Measurements from ENCODE around the gene TGFBR1.

The TGFBR1 gene

DNA sequence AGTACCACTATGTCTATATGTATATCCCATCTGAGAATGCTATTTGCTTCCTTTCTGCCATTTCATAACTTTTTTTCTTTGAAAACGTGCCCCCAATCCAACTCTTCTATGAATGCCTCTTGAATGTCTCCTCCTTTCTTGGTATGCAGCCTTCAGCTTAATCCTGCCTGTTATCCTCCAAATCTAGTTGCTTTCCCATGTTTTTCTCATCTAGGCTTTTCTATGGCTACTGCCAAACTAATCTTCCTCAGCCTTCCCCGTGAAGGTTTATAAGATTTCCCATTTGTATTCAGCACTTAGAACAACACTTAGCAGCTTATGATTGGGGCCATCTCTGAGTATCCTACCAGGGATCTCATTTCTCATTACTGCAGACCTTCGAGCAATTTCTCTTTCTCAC, 2.5 kb downstream of the TGFBR1 start:
- DNase-seq (ENCODE audit: low read depth, low spot score), result no peak

DNA sequence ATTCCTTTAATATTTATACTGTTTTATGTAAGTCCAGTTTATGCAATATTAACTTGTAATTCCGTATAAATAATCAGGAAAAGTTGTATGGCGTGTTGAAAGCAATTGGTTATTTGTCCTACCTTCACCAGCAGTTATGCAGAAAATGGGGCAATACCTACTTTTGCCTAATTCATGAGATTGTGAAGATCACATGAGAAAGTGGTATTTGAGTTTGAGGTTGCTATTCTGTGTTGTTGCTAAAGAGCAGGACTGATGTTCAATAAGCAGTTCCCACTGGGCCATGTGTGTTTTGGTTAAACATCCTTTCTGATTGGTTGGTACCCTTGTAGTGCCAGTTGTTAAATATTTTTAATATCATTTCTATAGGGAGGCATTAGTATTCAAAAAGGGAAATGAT, 3.2 kb downstream of the TGFBR1 start:
- DNase-seq (ENCODE audit: low read depth, low spot score), result no peak

DNA sequence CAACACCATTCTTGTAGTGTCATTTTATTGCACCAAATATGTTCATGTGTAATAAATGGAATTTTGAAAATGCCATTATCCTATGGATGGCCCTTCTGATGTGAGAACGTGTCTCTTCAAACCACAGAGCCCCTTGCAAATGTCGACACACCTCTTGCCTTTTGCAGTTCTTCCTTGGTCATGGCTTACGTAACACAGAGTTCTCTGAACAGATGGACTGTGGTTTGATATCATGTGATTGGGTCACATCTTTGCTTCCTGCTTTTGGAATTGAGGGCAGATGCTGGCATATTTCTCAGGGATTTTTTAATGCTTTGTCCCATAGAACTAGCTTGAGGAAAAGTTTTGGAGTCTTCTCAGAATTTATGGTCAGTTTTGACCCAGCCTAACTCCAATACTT, 4.6 kb downstream of the TGFBR1 start:
- DNase-seq (ENCODE audit: low read depth, low spot score), result no peak

DNA sequence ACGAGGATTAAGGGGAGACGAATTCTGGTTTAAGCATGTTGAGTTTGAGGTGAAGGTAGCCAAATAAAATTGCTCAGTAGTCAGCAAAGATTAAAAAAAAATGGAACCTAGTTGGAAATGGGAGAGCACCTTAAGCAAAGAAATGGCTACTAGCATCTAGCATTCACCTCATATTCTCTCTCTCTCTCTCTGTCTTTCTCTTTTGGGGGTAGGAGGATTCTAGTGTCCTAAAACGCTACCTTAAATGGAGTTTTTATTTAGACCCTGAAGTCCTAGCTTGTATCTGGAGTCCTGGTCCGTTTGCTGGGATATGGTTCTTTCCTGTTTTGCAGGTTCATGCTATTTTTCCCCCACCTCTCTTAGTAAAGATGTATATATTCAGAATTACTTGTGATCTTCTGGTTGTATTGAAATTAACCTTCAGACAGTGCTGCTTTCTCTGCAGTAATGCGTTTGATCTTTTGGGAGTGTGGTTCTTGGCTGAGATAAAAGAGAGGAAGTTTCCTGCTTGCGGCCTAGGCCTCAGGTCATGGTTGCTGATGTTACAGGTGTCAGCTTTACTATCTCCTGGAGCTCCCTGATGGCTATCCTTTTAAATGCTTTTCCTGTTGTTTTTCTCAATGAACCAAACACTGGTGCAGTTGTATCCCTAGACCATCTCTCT, 8.0 kb downstream of the TGFBR1 start:
- peak; percentile 43 for DNase-seq (ENCODE audit: low read depth, low spot score)

DNA sequence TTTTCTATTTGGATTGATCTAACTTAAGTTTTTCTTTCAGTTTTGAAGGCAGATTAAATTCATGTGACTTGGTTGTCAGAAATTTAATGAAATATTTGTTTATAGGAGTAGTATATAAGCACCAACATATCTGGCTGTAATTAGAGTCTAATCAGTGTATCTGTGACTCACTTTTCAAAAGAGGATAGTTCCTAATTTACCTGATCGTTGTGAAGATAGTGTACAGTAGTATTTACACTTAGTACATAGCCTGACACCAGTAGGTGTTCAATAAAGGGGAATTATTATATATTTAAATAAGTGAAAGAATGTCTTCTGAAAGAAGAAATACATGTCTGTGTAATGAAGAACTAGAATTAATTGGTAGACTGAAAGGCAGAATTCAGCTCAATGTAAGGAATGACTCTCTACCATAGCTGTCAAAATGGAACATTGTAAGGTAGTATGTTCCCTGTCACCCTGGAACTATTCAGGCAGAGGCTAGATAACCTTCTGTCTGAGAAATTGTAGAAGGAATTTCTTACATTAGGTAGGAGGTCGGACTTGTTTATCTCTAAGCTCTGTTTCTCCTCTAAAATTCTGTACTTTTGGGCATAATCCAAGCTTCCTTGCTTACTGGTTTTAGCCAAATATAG, 8.6 kb downstream of the TGFBR1 start:
- DNase-seq (ENCODE audit: low read depth, low spot score), result no peak

DNA sequence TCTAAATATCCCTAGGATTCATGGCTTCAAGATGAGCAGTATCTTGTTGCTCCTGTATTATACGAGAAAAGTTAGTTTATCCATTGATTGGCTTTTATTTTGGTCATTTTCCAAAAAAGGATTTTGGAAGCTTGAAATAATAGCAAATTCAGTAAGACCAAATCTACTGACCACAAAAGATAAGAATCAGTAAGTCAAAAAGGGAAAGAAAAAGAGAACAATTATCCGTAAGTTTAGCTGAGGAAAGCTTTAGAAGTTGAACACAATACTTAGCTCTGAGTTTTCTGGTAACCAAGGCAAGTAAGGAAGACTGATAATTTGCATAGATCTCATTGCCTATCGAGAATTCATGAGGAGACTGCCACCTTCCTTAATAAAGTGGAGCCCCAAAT, 9.1 kb downstream of the TGFBR1 start:
- no peak for DNase-seq (ENCODE audit: low read depth, low spot score)

DNA sequence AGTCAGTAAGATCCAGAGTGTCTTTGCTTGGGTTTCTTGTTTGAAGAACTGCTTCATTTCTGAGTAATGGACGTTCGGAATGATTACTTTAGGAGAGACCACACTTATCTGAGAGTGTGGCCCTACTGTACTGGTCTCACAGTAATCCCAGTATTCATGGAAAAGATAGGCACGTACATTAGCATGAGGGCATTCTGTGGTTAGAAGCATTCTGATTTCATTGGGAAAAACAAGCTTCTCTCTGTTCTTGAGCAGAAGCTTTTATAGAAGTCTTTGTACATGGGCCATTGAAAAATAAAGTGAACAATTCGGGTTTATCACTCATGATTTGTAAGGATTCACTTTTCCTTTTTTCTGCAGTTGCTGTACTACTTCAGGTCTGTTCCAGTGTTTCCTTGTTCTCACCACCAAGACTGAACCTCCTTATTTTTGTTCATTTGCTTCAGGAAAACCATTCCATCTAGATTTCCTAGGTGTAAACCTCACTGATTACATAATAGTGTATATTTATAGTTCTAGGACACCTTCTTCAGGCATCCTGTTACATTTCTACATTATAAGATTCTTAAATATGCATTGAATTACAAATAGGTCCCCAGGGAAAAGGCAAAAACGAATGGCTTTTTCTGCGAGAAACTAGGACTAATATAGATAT, 10.1 kb downstream of the TGFBR1 start:
- no peak for DNase-seq (ENCODE audit: low read depth, low spot score)

DNA sequence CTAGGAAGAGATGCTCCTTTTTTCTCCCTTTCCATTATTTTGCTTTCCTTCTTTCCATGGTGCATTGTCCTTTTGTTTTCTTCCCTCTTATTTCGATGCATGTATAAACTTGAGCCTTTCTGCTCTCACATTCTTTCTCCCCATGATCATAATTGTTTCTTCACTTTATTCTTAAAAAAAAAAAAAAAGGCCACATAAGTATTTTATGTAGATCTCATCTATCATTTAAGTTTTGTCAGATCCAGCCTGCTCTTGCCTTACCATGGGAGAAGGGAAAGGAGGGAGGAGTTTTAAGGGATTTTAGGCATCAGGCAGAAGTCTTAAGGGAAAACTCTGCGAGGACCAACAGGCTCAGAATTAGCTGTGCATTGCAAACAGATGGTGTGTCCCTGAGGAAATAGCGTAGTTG, 11.1 kb downstream of the TGFBR1 start:
- DNase-seq (ENCODE audit: low read depth, low spot score), result no peak

DNA sequence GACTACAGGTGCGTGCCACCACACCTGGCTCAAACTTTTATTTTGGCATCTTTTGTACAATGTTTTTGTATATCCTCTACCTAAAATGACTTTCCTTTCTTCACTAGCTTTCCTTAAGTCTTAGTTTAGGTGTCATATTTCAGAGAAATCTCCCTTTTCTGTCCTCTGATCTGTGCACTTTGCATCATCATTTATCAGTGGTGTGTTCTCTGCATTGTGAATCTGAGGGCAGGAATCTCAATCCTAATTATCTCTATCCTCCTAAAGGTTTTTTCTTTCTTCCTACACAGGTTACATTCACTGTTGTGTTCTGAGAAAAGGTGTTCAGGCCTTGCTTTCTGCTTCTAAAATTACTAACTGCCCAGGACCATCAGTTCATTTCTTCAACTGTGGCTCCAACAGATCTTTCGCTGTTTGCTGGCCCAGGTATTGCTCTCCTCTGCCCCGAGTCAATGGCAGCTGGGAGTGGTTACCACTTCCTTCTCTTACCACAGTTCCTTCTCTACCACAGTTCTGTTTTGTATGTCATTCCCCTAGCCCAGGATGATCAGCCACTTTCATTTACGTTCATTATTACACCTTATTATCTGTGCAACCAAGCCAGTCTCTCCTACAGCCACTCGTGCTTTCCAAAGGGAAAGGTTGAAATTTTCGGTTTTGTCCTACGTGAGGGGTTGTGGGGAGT, 14.0 kb downstream of the TGFBR1 start:
- no peak for DNase-seq (ENCODE audit: low read depth, low spot score)

DNA sequence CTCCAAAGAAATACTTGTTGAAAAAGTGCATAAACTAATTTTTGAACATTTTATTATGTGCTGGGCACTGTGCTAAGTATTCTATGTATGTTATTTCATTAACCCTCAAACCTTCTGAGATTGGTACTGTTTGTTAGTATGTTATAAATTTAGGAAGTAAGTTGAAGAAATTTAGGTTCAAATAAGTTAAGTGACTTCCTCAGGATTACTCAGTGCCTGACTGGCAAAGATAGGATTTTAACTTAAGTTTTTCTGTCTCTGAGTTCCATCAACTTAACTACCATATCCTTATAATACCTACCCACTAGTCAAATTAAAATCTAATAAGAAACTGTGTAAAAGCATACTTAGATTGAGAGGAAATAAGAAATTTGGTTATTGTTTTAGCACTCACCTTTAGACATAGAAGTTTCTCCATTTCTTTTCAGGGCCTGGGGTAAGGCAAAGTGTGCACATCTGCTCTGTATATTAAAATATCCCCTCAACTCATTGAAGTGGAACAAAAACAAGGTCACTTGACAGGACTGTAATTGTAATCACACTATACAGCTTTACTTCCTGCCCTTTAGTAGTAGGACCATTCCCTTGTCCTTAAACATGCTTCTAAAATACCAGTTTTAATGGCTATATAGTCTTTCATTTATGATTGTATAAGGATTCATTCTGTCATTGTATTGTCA, 15.2 kb downstream of the TGFBR1 start:
- no peak for DNase-seq (ENCODE audit: low read depth, low spot score)

DNA sequence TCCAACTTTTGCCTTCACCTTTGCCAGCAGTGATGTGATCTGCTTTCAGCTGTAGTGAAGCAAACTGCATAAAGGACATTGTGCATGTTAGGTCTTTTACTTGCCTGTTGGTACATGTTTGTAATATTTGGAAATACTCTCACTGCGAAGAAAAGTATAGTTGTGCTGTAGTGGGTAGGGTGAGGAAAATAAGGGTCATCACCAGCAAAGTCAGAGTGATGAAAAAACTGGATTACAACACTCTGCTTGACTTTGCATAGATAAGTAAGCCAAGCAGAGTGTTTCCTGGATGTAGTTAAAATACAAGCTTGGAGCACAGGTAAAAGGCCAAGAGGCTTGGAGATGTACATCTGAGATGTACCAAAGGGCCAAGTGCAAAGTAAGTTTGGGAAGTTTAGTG, 16.7 kb downstream of the TGFBR1 start:
- DNase-seq (ENCODE audit: low read depth, low spot score), result no peak

DNA sequence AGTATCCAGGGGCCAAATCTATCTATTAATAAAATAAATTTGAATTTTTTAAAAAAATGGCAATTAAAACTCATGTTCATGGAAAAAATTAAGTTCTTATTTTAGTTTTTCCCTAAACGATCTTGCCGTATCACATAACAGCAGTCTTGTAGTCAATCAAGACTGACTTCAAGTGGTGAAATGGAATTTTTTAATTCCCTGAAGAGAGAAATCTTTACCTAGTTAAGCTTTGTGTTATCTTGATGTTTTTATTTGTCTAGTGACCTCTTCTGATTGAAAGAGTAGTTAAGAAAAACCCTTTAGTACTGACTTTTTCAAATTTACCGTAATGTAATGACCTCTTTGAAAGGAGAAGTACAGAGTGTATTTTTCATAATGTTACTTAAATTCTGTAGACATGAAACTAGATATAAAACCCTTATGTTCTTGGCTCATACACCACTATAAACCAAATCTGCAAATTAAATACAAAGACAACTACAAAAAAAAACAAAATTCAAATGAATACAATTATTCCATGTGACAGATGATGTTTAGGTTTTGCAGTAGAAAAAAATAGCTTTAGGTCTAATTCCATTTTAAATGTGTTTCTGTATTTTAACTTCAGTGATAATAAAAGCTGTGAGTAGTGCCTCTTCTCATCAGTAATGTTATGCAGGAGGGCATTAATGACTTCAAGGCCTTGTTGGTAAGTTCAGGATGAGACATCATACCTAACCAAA, 19.8 kb downstream of the TGFBR1 start:
- DNase-seq (ENCODE audit: low read depth, low spot score), result no peak

DNA sequence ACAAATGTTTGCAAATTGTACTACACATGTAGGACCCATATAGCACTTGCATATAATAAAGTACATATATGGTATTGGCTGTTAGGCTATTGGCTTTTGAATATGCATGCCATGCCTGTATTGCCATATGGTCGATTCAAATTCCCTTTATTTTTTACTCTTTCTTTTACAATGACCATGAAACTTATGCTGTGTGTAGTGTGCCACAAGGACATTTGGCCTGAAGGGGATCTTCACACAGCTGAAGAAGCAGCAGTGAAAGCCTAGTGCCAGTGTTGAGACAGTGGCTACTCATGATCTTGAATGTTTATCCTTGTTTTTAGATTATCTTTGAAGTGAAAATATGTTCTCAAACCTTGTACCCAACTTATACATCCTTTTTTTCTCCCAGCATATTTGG, 20.5 kb downstream of the TGFBR1 start:
- no peak for DNase-seq (ENCODE audit: low read depth, low spot score)

DNA sequence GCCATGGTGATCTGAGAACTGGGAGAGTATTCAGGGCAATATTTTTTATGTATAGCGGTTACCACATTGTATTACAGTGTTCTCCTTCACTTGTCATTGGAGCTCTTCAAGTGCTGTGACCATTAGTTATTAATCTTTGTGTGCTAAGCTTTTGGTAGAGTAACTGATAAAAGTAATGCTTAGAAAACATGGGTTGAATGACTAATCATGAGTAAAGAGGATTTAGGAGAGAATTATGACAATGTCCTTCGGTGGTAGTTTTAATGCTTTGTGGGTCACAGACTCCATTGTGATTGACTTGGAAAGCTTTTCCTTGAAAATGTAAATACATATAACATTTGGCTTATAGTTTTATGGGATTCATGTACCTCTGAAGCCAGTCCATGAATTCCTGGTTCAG, 21.4 kb downstream of the TGFBR1 start:
- no peak for DNase-seq (ENCODE audit: low read depth, low spot score)

DNA sequence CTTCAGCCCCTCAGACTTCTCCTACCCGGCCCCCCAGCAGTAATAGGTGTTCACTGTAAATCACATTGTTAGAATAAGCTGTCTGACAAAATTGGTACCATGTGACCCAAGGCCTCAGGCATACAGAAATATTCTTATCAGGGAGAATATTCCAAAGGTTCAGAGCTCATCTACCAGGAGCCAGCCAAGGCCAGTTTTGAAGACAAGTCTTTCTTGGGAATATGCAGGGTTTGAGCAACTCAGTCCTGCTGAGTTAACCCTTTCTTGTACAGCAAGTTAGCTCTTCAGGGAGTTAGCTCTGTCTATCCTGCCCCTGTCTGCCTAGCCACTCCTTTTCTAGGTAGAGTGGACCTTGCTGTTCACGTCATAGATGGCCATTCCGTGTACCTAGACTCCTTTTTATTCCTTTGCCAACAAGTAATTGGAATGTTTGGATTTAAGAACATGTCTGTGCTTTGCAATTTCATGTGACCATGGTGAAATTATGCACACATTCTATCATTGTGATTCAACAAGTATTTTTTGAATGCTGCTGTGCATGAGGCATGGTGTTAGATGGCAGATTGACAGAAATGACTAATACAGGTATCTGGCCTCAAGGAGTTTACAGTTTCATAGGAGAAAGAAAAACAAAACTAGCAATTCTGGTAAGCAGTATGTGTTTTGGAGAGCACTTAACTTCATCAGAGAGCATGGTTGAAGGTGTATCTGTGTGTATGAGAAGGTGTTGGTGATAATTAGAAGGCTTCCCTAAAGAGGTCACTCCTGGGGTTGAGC, 22.6 kb downstream of the TGFBR1 start:
- no peak for DNase-seq (ENCODE audit: low read depth, low spot score)

DNA sequence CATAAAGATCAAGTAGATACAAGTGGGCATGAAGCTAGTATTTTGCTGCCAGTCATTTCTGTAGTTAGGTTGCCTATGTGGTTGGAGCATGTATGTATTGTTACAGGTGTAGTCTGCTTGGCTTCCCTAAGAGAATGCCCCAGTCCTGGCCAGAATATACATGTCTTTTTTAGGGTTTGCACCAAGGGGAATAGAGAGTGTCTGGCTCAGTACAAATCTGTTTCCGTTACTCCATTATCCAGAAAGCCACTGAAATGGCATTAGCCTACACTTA, 23.2 kb downstream of the TGFBR1 start:
- DNase-seq (ENCODE audit: low read depth, low spot score), result no peak

DNA sequence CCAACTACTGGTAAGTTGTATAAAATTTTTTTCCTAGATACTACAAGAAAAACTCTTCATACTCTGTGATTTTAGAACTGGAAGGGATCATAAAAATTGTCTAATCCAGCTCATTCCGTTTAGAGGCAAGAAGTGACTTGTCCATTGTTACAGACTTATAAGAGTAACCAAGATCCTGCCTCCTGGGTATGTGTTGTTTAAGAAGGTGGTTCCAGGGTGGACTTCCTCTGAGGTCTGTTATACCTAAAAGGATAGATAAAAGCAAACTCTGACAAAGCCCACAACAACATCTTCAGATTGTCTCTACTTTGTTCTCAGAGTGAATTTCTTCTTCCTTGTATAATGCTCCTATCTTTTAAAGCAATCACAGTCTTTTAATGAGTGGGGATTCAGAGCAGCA, 24.2 kb downstream of the TGFBR1 start:
- no peak for DNase-seq (ENCODE audit: low read depth, low spot score)

DNA sequence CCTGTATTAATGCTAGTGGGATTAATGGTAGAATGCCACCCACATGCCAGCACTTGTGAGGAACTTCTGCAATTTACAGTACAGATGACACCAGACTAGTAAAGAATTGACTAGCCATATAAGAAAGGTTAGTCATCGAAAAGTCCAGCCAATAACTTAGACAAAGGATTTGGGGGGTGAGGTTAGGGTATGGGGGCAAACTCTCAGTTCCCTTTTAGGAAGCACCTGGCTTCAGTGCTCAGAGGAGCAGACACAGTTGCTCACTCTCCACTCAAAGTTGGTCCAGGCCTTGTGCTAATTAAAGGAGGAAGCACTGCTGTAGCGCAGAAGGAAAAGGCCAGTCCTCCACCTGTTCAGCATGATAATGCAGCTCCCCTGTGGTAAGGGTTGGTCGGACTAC, 25.2 kb downstream of the TGFBR1 start:
- DNase-seq (ENCODE audit: low read depth, low spot score), result no peak

DNA sequence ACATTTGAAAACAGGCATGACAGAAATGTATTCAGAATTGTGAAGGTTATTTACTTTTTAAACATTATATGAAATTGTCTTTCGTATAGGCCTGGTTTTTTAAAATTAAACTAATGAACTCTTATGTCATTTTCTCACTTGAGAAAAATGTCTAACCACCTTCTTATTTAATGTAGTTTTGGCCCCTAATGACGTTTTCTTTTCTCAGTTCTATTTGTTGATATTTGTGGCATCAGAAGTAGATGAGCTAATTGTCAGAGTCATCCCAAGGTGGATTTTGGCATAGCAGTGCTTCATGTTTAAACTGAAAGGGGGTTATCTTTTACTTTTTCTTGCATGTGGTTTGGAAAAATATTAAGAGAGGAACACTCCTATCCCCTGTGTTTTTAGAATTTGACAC, 28.2 kb downstream of the TGFBR1 start:
- no peak for DNase-seq (ENCODE audit: low read depth, low spot score)

DNA sequence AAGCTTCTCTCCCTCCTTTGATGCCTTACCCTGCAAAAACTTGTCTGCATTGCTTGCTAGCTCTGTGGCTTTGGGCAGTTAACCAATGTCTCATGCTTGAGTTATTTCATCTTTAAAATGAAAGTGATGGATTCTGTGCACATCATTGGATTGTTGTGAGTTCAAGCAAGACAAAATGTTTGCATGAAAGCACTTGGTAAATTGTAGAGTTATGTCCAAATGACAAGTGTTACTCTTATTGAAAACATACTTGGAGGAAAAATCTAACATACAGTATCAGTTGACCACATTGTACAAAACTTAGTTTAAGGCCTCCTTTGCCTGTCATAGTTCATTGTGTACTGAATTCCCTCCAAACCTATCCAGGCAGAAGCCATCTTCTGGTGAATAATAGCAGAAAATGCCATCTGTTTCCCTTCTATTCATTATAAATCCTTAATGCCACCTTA, 30.0 kb downstream of the TGFBR1 start:
- no peak for DNase-seq (ENCODE audit: low read depth, low spot score)

DNA sequence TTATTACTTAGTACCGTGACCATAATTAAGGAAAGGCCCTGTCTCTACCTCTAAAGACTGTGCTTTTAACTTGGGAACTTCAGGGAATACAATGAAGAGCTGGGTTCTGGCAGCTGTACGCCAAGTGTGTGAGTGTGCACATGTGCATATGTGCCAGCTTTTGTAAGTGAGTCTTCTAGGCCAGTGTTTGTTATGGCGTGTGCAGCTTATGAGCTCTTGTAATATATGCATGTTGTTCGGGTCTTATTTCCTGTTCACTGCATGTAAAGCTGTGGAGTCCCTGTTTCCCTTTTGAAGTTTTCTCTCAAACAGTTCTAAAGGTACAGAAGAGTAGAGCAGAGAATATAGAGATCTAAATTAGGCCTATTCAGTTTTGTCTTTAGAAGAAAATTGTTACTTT, 30.5 kb downstream of the TGFBR1 start:
- DNase-seq (ENCODE audit: low read depth, low spot score), result no peak
